ENCODE results near the gene TNMD. TPM values are rescaled to one million over a fixed set of nuclear protein-coding genes. Genes with fewer than 3 reads are reported as not detected.

The TNMD gene
- total RNA-seq (2014; rRNA removed; shearing (Covaris generic)): not detected in 2 replicates

DNA sequence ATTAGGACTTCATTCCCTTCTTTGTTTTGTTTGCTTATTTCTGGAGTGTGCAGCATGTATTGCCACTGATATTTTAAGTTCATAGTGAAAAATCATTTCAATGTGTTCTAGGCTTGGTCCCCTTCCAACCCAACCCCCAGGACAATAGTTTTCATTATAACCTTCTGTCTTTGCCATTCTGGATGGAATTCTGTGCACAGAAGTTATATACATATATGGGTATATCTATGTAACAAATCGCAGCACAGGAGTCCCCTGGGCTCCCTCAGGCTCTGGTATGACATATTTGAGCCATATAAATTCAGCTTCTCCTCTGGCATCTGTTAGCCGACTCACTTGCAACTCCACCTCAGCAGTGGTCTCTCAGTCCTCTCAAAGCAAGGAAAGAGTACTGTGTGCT, at the start of gene TNMD:
Gene TNMD (plus strand): TSS at position 326 of the 400 bp plus-strand sequence. CDS start 83 bp downstream, outside the sequence.

DNA sequence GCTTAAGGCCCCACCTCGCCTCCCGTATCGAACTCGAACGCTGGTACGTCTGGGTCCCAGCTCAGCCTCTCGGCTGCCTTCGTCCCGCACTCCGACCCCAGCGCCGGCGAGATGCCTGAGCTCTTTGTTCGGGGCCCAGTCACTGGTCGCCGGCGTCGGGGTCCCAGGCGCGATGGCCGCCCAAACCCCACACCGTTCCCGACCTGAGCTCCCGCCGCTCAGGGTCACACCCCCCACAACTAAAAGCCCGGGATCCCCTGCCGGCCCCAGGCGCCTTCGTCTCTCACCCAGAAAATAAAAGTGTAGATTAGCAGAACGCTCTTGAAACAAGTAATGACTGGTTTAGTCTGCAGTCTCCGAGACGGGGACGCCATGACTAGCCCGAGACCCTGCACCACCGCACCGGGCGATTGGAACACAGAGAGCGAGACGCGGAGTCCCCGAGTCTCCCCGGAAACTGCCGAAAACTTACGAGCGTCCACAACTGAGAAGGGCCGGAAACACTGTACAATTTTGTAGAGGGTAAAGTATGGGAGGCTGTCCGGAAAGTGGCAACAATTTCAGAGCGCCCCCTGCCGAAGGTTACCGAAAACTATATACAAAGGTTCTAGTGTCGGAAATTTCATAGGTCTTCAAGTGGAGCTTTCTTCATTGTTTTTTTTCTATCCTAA, 51.7 kb downstream of the TNMD start, which contains the start of gene TSPAN6:
Gene TSPAN6 (minus strand): TSS at position 486 of the 671 bp plus-strand sequence. CDS start 112 bp downstream, at position 374.

DNA sequence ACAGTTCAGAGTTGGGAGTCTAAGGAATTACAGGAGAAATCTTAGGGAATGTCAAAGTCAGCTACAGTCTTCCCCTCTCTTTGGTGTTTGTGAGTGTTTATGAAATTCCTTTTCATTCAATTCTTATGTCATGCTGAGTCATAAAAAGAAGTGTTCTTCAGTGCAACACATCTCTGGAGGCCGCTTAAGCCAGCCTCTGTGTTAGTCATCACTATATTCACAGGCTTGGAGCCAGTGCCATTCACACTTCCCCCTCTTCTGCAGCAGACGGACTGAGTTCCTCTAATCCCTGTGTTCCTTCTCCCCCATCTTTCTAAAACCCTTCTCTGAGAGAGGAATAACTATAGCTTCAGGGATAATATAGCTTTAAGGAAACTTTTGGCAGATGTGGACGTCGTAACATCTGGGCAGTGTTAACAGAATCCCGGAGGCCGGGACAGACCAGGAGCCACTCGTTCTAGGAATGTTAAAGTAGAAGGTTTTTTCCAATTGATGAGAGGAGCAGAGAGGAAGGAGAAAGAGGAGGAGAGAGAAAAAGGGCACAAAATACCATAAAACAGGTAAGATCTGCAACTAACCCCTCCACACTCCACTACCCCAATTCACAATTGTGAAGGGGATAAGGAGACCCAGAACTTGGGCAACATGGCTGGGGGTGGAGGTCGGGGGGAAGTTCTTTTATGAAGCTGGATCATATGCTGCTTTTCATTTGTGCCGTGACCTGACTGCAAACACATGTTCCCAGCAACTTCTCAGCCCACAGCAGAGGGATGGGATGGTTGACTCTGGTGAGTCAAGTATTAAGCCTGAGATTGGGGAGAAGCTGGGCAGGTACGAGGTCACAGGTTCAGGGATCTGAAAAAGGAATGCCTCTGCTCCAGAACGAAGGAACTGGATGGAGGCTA, 59.5 kb downstream of the TNMD start, which contains the start of gene SRPX2:
Gene SRPX2 (plus strand): TSS at position 244 of the 905 bp plus-strand sequence. CDS start 2,124 bp downstream, outside the sequence.

Other genes with a start within 250 kb of the TNMD start
- gene PCDH19, start 174.7 kb upstream of the TNMD start, total RNA-seq (2014; rRNA removed; shearing (Covaris generic)): under 0.01 TPM in 1 of 2 replicates, not detected in the other
- 6.9 and 9.9 TPM in 2 replicates for gene TSPAN6, start 51.9 kb downstream of the TNMD start, total RNA-seq (2014; rRNA removed; shearing (Covaris generic))
- gene SRPX2, start 59.3 kb downstream of the TNMD start, total RNA-seq (2014; rRNA removed; shearing (Covaris generic)): 16.0 and 17.7 TPM in 2 replicates
- 1.3 and 1.8 TPM in 2 replicates for gene SYTL4, start 147.2 kb downstream of the TNMD start, total RNA-seq (2014; rRNA removed; shearing (Covaris generic))
- gene CSTF2, start 235.5 kb downstream of the TNMD start, total RNA-seq (2014; rRNA removed; shearing (Covaris generic)): 46.0 and 49.9 TPM in 2 replicates